SK-N-MC (cell line): ENCODE results near the gene GSTA2.
"Not testable (repeated sequence)": the region's sequence is repeated elsewhere in the genome, so short reads cannot be mapped to it uniquely, and the experiment has no call there.

Source experiments
- DNase-seq: peaks from one replicate; pipeline ENCODE4 v3.0.0-alpha.2; 2011; ENCODE audit warnings: low read depth, low spot score
- H3K27ac ChIP-seq: fragments of 200-600 bp; sonication (generic); 2 replicates; pipeline ENCODE4 v1.5.1; 2016; ENCODE audit warnings: mixed run types
- H3K36me3 ChIP-seq: fragments of 200-600 bp; sonication (generic); 2 replicates; pipeline ENCODE4 v1.6.1; 2017; ENCODE audit warnings: antibody characterized with exemption, low read length, mixed read lengths; ENCODE audit not compliant: insufficient read depth
- H3K4me3 ChIP-seq: fragments of 200-600 bp; sonication (generic); 2 replicates; pipeline ENCODE4 v1.5.1; 2016
- H3K9ac ChIP-seq: fragments of 200-600 bp; sonication (generic); 2 replicates; pipeline ENCODE4 v1.8.0; 2017; ENCODE audit warnings: mixed run types, mixed read lengths; ENCODE audit not compliant: insufficient read length
- H3K9me3 ChIP-seq: fragments of 200-600 bp; sonication (generic); 2 replicates; pipeline ENCODE4 v1.6.1; 2017; ENCODE audit warnings: low read depth, mild to moderate bottlenecking, antibody characterized with exemption, low read length, moderate library complexity, mixed read lengths
- EZH2 ChIP-seq: fragments of 200-600 bp; sonication (generic); IDR thresholded peaks from one replicate; pipeline ENCODE4 v1.6.1; 2017; ENCODE audit warnings: antibody characterized with exemption
- FOXP2 ChIP-seq: optimal IDR thresholded peaks from 2 replicates; pipeline ENCODE3; 2011; ENCODE audit warnings: mild to moderate bottlenecking, moderate library complexity; ENCODE audit not compliant: insufficient read depth; ENCODE audit errors: extremely low read length, control extremely low read depth
- POLR2AphosphoS5 ChIP-seq: IDR thresholded peaks from 2 replicates; pipeline ENCODE4 v1.6.1; 2012; ENCODE audit warnings: mild to moderate bottlenecking, low read depth, low read length, borderline replicate concordance

The GSTA2 gene

GRCh38 chr6:52718550-52718949 is 44.7 kb downstream of the GSTA2 start:
- DNase-seq, result no peak

GRCh38 chr6:52714761-52715160 is 48.5 kb downstream of the GSTA2 start:
- DNase-seq, H3K9me3 ChIP-seq, H3K4me3 ChIP-seq, H3K9ac ChIP-seq, H3K36me3 ChIP-seq, H3K27ac ChIP-seq: not testable (repeated sequence)

More at GRCh38 chr6:52718550-52718949, 44.7 kb downstream of the GSTA2 start:
- Histone ChIP-seq H3K27ac (no peak overlapping the region), H3K9me3 (no peaks in the 10 kb centered on the region), H3K9ac (no peak overlapping the region), H3K36me3 (no peaks in the 10 kb centered on the region), H3K4me3 (no peak overlapping the region)
- no peak for TF ChIP-seq FOXP2
- TF ChIP-seq EZH2, result no peak
- no peak for TF ChIP-seq POLR2AphosphoS5

- Histone ChIP-seq H3K9ac (no peak overlapping the region), H3K9me3 (no peaks in the 10 kb centered on the region), H3K4me3 (no peak overlapping the region), H3K36me3 (no peaks in the 10 kb centered on the region), H3K27ac (no peak overlapping the region)
- TF ChIP-seq POLR2AphosphoS5, result no peak
- no peak for TF ChIP-seq FOXP2
- TF ChIP-seq EZH2, result no peak
- DNase-seq, result no peak
Measured at GRCh38 chr6:52712136-52712535, 51.1 kb downstream of the GSTA2 start.

- Histone ChIP-seq H3K36me3 (no peaks in the 10 kb centered on the region), H3K27ac (no peak overlapping the region), H3K4me3 (no peak overlapping the region), H3K9me3 (no peaks in the 10 kb centered on the region), H3K9ac (no peak overlapping the region)
- TF ChIP-seq FOXP2, result no peak
- no peak for DNase-seq
Measured at GRCh38 chr6:52707963-52708680, 55.2 kb downstream of the GSTA2 start.

GRCh38 chr6:52706001-52706400 is 57.3 kb downstream of the GSTA2 start:
- no peak overlapping the region for H3K27ac ChIP-seq
- no peak for DNase-seq
- H3K4me3 ChIP-seq, result no peak overlapping the region
- no peaks in the 10 kb centered on the region for H3K9me3 ChIP-seq
- H3K36me3 ChIP-seq, result no peaks in the 10 kb centered on the region
- TF ChIP-seq POLR2AphosphoS5, result no peak
- no peak for TF ChIP-seq FOXP2
- TF ChIP-seq EZH2, result no peak
- H3K9ac ChIP-seq, result no peak overlapping the region

- not testable (repeated sequence) for H3K36me3 ChIP-seq, H3K4me3 ChIP-seq, H3K9ac ChIP-seq, DNase-seq, H3K9me3 ChIP-seq, H3K27ac ChIP-seq
Measured at GRCh38 chr6:52704781-52705502, 58.3 kb downstream of the GSTA2 start.

GRCh38 chr6:52704060-52704459 is 59.2 kb downstream of the GSTA2 start:
- no peak overlapping the region for H3K27ac ChIP-seq
- H3K9me3 ChIP-seq, result no peaks in the 10 kb centered on the region
- DNase-seq, result no peak
- no peaks in the 10 kb centered on the region for H3K36me3 ChIP-seq
- no peak for TF ChIP-seq EZH2
- TF ChIP-seq FOXP2, result no peak
- no peak for TF ChIP-seq POLR2AphosphoS5
- no peak overlapping the region for H3K9ac ChIP-seq
- H3K4me3 ChIP-seq, result no peak overlapping the region
